ENCODE data around the gene PRKACA.

Gene PRKACA

GRCh38 chr19:14117668-14118164 is at the start of gene PRKACA:
Gene PRKACA (minus strand): TSS chr19:14117762. CDS start chr19:14117547, 215 bp downstream.
- DNase-seq: peak; percentile 76

DNA sequence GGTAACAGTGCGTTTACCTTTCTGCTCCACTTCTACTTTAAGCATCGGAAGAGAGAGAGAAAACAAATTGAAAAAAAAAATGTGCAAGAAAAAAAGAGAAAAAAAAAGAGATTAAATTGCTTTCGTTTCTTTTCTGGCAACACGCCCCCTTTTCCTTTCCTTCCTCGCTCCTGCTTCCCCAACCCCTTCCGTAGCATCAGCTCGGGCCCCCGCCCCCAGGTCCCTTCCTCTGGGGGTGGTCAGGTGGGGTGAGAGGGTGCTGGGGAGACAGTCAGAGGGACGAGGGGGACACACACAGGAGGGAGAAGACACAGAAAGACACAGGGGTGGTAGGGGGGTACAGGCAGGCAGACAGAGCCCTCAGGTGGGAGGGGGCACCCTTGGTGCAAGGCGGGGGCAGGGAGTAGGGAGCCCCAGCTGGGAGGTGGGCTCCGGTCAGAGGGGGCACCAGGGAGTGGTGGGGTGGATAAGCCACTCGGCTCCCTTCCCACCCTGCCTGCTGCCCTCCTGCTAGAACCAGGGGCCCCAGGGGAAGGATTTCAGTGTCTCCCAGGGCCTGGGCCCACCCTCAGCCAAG is 49.5 kb upstream of the PRKACA start:
- no peak for DNase-seq

- no peak for DNase-seq
Measured at GRCh38 chr19:14165990-14166830, 48.6 kb upstream of the PRKACA start.

DNA sequence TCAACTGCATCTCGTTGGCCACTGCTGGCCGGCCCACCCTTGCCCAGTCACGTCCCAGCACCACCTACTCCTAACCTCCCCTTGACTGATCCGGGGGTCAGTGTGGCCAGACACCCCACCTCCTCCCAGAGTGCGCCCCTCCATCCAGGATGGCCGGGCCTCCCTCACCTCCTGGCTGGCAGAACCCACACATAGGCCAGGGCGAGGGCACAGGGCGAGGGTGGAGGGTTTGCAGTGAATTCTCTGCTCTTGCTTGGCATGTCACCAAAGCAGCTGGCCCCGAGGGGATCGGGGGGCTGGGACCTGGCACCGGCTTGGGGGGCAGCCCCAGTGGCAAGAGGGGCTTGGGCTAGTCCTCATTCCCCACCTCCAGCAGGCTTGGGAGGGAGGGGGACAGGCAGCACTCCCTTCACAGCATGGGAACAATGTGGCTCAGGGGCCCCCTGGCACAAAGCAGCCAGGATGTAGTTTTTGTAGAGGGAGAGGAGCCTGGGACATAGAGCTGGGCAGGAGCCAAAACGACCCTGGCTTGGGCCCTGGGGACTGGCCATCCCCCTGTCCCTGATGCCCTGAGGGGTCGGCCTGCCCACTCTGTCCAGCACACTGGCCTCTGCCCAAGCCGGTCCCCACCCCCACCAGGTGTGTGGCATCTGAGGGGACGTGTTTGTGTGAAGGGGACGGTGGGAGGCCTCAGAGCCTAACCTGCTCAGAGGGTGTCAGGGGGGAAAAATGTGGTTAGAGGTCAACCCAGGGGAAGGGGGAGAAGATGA is 47.3 kb upstream of the PRKACA start:
- DNase-seq: no peak

- DNase-seq: no peak
Measured at GRCh38 chr19:14164082-14164481, 46.5 kb upstream of the PRKACA start.

GRCh38 chr19:14162871-14163297 is 45.3 kb upstream of the PRKACA start:
- DNase-seq: no peak

DNA sequence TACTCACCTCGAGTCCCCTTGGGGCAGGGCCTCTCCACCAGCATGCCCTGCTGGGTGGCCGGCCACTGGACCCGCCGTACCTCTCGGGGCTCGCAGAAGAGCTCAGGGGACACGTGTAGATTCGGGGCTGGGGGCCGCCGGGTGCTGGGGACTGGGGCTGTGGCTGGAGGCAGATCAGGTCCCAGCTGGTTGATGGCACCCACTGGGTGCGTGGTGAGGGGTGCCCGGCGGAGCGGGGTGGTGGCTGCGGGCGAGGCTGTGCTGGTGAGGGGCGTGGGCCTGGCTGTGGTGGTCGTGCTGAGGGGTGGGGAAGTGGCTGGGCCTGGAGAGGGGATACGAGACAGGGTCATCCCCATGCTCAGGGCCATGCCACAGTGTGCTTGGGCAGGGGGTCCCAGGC is 43.7 kb upstream of the PRKACA start:
- DNase-seq: no peak

- no peak for DNase-seq
Measured at GRCh38 chr19:14160017-14160703, 42.6 kb upstream of the PRKACA start.

- no peak for DNase-seq
Measured at GRCh38 chr19:14159059-14159458, 41.5 kb upstream of the PRKACA start.

DNA sequence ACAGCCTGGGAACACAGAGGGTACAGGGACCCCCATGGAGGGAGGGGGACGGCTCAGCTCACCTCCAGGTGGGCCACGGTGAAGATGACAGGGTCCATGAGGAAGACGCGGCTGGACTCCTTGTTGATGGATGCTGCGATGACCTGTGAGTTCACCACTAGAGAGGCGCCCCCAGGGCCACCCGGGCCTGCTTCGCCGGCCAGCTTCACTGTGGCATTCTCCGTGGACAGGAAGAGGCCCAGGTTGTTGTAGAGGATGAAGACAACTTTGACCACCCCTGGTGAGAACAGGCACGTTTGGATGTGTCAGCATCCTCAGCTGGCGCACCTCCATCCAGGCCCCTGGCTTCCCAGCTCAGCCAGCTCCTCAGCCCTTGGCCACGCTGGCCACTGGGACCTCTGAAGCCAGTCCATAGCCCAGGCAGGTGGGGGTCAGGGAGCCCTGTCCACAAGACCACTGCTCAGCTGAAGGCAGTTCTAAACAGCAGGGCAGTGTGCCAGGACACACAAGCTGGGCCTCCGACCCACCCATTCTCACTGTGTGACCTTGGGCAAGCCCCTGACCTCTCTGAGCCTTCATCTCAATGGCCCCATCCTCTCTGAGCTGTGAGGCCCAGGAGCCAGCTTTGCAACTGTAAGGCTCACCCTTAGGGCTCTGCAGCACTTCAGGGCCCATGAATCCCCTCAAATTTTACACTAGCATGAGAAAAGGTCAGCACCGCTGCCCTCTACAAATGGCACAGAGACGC is 40.9 kb upstream of the PRKACA start:
- DNase-seq: no peak

DNA sequence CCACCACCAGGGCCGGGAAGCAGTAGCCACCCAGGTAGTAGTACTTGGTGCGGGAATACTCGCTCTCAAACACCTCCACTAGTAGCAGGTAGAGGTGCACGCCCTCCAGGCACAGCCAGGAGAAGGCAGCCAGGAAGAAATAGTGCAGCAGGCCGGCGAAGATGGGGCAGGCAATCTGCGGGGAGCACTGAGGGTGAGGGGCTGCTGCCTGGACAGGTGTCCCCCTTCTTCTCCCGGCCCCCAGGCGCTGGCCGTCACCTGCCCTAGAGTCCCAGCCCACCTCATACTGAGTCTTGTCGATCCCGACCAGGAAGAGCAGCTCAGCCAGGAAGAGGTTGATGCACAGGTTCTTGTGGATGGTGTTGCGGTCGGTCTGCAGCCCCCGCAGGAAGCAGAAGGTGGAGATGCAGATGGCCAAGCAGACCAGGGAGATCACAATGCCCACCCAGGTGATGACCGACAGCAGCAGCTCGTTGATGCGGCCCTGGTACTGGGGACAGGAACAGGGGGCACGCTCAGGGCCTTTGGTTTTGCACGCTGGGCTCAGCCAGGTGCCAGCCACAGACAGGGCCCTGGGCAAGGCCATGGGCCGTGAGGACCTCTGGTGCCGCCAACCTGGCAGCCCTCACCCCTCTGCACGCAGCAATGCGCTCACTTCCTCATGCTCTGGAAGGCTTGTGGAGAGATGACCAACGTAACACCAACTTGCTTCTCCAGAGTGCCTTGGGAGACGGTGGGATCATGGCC is 39.6 kb upstream of the PRKACA start:
- no peak for DNase-seq

DNA sequence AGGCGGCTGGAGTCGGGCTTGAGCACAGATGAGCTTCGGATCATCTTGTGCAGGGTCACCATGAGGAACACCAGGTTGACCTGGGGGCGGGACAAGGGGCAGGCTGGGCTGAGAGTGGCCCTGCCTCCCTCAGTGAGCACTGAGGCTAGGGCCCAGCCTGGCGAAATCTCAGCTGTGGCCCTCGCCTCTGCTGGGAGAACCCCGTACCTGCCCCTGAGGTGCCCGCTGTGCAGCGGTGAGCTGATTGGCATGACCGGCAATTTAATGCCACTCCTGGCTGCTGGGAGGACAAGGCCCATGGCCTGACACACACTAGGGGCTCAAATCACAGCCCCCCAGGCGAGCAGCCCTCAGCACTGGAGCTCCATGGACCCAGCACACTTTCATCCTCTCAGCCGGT is 38.6 kb upstream of the PRKACA start:
- no peak for DNase-seq

GRCh38 chr19:14155371-14155770 is 37.8 kb upstream of the PRKACA start:
- DNase-seq: no peak

GRCh38 chr19:14152713-14153112 is 35.2 kb upstream of the PRKACA start:
- DNase-seq: no peak

DNA sequence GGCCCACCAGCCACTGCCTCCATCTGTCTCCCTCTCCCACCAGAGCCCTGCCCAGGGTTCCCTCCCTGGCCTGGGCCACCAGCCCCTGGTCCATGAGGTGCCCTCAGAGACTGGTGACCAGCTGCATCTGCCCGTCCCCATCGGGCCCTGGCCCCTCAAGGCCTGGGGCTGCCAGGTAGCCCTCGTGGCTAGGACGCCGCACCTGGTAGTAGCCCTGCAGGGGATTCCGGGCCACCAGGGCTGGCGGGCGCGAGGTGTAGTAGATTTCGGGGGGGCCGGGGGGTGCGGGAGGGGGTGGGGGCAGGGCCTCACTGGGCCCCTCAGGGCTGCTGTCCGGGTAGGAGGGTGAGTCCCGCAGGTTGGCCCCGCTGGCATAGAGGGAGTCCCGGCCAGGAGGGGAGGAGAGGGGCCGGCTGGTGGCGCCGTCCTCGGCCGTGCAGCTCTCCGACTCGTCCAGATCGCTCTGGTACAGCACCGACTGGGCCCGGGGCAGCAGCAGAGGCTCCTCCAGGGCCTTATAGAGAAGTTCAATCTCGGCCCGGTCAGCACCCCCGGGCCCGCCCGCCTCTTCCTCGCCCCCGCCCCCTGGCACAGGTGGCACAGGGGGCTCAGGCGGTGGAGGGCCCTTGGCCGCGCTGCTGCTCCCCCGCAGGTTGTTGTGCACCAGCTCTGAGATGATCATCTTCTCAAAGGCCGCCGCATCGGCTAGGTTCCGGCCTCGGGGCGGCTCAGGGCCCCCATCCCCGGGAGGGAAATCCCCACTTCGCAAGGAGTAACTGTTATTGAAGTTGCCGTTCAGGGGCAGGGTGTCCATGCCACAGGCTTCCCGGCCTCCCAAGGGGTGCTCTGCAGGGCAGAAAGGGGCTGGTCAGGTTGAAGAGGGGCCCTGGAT is 33.5 kb upstream of the PRKACA start:
- DNase-seq: no peak

GRCh38 chr19:14150041-14150769 is 32.6 kb upstream of the PRKACA start:
- no peak for DNase-seq

GRCh38 chr19:14149509-14149994 is 32.0 kb upstream of the PRKACA start:
- DNase-seq: no peak

DNA sequence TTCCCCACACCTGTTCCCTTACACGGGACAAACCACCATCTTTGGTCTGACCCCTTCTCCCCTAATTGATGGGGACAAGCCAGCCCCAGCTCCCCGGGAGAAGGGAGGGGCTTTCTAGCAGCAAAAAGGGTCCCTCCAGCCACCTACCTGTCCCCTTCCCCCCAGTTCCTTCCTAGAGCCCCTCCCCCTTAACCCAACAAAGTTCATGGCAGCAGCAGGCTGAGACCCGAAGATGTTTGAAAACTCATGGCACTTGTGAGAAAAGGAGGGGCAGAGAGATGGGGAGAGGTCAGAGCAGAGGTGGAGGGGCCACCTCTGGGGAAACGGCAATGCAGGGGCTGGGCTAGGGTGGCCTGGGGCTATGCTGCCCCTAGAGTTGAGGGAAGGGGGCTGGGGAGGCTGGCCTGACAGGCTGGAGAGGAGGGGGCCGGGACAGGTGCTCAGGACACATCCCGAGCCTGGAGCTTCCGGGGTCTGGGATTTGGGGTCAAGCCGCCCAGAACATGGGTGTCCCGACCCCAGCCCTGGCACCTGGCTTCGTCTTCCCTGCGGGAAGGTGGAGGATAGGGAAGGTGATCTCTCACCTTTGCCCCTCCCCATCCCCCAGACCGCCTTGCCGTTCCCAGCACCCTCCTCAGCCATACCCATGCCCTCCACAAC is 31.3 kb upstream of the PRKACA start:
- no peak for DNase-seq
